GM06990 (cell line): ENCODE measurements around the gene MED13L.

Experiments
- DNase-seq: peaks from one replicate; pipeline ENCODE4 v3.0.0-alpha.2; 2011; ENCODE audit not compliant: insufficient read length; ENCODE audit errors: extremely low read depth
- H3K27me3 ChIP-seq: replicated peaks from 2 replicates; pipeline ENCODE4 v1.6.0; 2011; ENCODE audit warnings: low read length; ENCODE audit not compliant: control insufficient read depth, insufficient read depth
- H3K36me3 ChIP-seq: 2 replicates; pipeline ENCODE4 v1.5.1; 2011; ENCODE audit warnings: low read length; ENCODE audit not compliant: control insufficient read depth, insufficient read depth
- H3K4me3 ChIP-seq: replicated peaks from 2 replicates; pipeline ENCODE4 v1.5.1; 2011; ENCODE audit warnings: low read depth, mild to moderate bottlenecking, control low read depth, low read length
- TF ChIP-seq, protein P1 (sequence below): IDR thresholded peaks from 2 replicates; pipeline ENCODE4 v1.5.1; 2011; ENCODE audit warnings: low read length, control low read depth, mild to moderate bottlenecking, inconsistent platforms; ENCODE audit not compliant: insufficient read depth, poor library complexity, severe bottlenecking

The MED13L gene

DNA sequence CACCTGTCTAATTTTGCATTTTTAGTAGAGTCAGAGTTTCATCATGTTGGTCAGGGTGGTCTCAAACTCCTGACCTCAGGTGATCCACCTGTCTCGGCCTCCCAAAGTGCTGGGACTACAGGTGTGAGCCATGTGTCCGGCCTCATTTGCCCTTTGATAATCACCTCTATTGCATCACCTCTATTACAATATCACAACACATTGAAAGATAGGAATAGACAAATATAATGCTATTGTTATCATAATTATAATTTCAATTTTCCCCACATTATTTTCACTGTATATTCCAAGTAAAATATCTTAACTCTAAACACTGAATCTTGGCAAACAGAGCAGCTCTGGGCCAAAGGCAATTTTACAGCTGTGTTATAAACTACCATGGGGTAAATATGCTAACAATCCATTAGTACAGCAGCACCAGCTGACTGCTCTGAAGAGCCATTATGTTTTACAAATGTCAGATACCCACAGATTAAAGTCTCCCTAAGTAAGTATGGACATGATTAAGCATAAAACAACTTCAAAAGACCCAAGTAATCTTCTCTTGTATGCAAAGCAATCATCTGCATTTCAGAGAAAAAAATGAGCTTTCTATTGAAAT is 173.2 kb downstream of the MED13L start:
- Histone ChIP-seq H3K36me3 (no peaks in the 10 kb centered on the region), H3K4me3 (no peak overlapping the region), H3K27me3 (no peaks in the 10 kb centered on the region)
- TF ChIP-seq, protein P1, sequence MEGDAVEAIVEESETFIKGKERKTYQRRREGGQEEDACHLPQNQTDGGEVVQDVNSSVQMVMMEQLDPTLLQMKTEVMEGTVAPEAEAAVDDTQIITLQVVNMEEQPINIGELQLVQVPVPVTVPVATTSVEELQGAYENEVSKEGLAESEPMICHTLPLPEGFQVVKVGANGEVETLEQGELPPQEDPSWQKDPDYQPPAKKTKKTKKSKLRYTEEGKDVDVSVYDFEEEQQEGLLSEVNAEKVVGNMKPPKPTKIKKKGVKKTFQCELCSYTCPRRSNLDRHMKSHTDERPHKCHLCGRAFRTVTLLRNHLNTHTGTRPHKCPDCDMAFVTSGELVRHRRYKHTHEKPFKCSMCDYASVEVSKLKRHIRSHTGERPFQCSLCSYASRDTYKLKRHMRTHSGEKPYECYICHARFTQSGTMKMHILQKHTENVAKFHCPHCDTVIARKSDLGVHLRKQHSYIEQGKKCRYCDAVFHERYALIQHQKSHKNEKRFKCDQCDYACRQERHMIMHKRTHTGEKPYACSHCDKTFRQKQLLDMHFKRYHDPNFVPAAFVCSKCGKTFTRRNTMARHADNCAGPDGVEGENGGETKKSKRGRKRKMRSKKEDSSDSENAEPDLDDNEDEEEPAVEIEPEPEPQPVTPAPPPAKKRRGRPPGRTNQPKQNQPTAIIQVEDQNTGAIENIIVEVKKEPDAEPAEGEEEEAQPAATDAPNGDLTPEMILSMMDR: no peak
- DNase-seq: no peak

DNA sequence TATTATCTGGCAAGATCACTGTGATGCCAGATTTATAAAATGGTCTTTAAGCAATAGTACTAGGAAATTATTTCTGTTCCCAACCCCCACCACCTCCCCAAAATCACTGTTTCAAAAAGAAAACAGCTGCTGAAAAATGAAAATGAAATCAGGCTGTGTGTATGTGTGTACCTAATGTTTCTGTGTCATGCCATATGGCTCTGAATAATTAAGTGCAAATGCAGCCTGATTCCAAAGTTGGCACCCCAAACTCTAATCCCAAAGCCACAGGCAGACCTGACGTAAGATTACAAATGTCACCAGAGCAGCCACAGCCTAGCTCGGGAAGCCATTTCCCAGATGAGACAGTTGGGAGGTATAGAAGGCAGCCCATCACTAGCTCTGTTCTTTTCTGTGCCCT is 175.5 kb downstream of the MED13L start:
- TF ChIP-seq, protein P1: no peak
- Histone ChIP-seq H3K27me3 (no peaks in the 10 kb centered on the region), H3K36me3 (no peaks in the 10 kb centered on the region), H3K4me3 (no peak overlapping the region)
- DNase-seq: no peak

DNA sequence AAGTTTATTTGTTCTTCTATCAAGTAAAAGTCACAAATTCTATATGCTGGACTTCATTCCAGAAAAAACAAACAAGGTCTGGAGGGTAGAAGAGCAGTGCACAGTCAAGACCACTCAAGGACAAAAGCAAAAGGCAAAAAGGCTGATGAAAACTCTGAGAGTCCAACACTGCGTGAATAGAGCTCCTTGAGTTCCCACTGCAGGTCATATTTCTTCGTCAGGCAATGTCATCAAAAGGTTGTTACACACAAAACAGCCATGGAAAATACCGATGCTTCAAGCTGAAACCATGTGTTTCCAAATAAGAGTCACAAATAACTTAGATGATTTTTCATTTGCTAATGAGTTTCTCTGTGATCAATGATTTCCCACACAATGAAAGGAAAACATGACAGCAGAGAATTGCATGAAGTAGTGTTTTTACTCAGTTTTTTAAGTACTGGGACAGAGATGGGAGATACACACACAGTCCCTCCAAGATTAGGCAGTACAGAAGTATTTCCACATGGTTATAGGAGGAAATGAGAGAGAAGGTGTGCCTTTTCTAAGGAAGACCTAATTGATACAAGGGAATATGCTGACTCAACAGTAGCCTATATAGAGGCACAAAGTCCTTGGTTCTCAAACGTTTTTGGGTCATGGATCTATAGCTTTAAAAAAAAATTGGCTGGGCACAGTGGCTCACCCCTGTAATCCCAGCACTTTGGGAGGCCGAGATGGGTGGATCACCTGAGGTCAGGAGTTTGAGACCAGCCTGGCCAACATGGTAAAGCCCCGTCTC is 177.7 kb downstream of the MED13L start:
- no peak overlapping the region for H3K4me3 ChIP-seq
- no peak for DNase-seq
- H3K36me3 ChIP-seq: no peaks in the 10 kb centered on the region
- TF ChIP-seq, protein P1: no peak
- H3K27me3 ChIP-seq: no peaks in the 10 kb centered on the region

DNA sequence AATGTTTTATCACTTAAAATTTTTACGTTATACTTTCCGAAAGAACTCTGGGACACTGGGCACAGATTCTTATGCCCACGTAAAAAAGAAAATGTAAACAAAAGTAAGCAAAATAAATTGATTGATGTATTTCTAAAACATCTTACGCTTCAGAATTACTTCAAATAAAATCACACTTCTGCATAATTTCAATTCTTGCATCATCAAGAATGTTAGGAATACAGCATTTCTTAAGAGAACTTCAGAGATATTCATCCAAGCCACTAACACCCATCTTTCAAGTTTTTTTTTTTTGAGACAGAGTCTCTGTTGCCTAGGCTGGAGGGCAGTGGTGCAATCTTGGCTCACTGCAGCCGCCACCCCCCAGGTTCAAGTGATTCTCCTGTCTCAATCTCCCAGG is 180.6 kb downstream of the MED13L start:
- TF ChIP-seq, protein P1: no peak
- Histone ChIP-seq H3K27me3 (no peaks in the 10 kb centered on the region), H3K4me3 (no peak overlapping the region), H3K36me3 (no peaks in the 10 kb centered on the region)
- DNase-seq: no peak

DNA sequence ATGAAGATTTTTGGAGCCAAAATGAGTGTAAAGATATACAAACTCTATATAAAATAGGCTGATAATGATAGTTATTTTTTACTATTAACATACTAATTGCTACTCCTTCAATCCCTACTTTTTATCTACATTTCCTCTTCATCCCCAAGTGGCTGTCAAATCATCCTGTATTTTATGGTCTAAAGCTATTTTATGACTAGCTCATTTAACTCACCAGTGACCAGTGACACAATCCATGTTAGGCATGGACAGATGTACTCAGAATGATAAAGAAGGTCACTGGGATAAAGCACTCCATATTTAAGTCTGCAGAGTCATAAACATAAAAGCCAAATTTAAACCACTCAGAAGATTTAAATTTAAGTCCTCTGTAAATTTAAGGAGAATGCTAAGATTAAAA is 183.0 kb downstream of the MED13L start:
- TF ChIP-seq, protein P1: no peak
- no peaks in the 10 kb centered on the region for H3K36me3 ChIP-seq
- no peak overlapping the region for H3K4me3 ChIP-seq

More for the DNA sequence above, 183.0 kb downstream of the MED13L start:
- DNase-seq: no peak
- no peaks in the 10 kb centered on the region for H3K27me3 ChIP-seq
